IMR-90 (cell line): Measurements from ENCODE around the gene FOXC1. TPM values are rescaled to one million over a fixed set of nuclear protein-coding genes. Genes with fewer than 3 reads are reported as not detected.

ENCODE experiments used
- ATAC-seq: fragments of 200-7000 bp; cut with Tn5 transposase; 2 replicates; pipeline ENCODE4 v1.9.1; 2020; ENCODE audit warnings: low read depth, mild to moderate bottlenecking, moderate library complexity
- BruUV-seq: library from RNA; stranded (reverse); fragments of 400-500 nt; replicated peaks from 2 replicates; lab custom pipeline; 2021; lab: Mats Ljungman, UMichigan
- CTCF ChIA-PET: fragments of 300-600 bp; formaldehyde crosslinking; extraction: SDS; loops from one replicate; lab custom pipeline; 2021; ENCODE audit warnings: antibody characterized with exemption; lab: Yijun Ruan, JAX
- POLR2A ChIA-PET: fragments of 300-600 bp; sonication (Branson Sonifier 250); formaldehyde crosslinking; loops from one replicate; lab custom pipeline; 2022; ENCODE audit warnings: antibody characterized with exemption; ENCODE audit not compliant: unreplicated experiment; lab: Charles Lee
- DNase-seq: peaks from one replicate; pipeline ENCODE4 v3.0.0; 2013
- H2AFZ ChIP-seq: replicated peaks from 2 replicates; pipeline ENCODE3; 2013; ENCODE audit warnings: low read length, mild to moderate bottlenecking; ENCODE audit not compliant: poor library complexity
- H2AK5ac ChIP-seq: 2 replicates; pipeline ENCODE4 v1.6.1; 2013; ENCODE audit warnings: low read depth, low read length, inconsistent platforms
- H2AK9ac ChIP-seq: replicated peaks from 2 replicates; pipeline ENCODE3; 2013; ENCODE audit warnings: mild to moderate bottlenecking, low read depth, low read length, moderate library complexity; ENCODE audit not compliant: poor library complexity
- H2BK120ac ChIP-seq: 2 replicates; pipeline ENCODE4 v1.6.1; 2013; ENCODE audit warnings: low read depth, low read length, inconsistent platforms
- H2BK15ac ChIP-seq: 3 replicates; pipeline ENCODE4 v1.6.1; 2013; ENCODE audit warnings: low read depth, low read length, inconsistent platforms
- H2BK20ac ChIP-seq: 2 replicates; pipeline ENCODE4 v1.6.1; 2013; ENCODE audit warnings: low read depth, mild to moderate bottlenecking, inconsistent platforms, low read length, moderate library complexity
- H2BK5ac ChIP-seq: 2 replicates; pipeline ENCODE4 v1.6.1; 2013; ENCODE audit warnings: mild to moderate bottlenecking, low read depth, low read length, inconsistent platforms; ENCODE audit not compliant: poor library complexity, severe bottlenecking
- H3K14ac ChIP-seq: replicated peaks from 2 replicates; pipeline ENCODE4 v1.6.1; 2013; ENCODE audit warnings: low read depth, low read length, inconsistent platforms
- H3K18ac ChIP-seq: 2 replicates; pipeline ENCODE4 v1.6.1; 2013; ENCODE audit warnings: low read depth, low read length, control low read depth
- H3K23ac ChIP-seq: 2 replicates; pipeline ENCODE4 v1.6.1; 2013; ENCODE audit warnings: low read depth, low read length, inconsistent platforms
- H3K27ac ChIP-seq: 2 replicates; pipeline ENCODE4 v1.5.1; 2013; ENCODE audit warnings: mild to moderate bottlenecking, control low read depth, low read length; ENCODE audit not compliant: insufficient read depth
- H3K27me3 ChIP-seq: 2 replicates; pipeline ENCODE4 v1.6.1; 2013; ENCODE audit warnings: low read length; ENCODE audit not compliant: control insufficient read depth, insufficient read depth
- H3K36me3 ChIP-seq: 2 replicates; pipeline ENCODE4 v1.6.1; 2013; ENCODE audit warnings: low read length, mixed read lengths; ENCODE audit not compliant: control insufficient read depth, insufficient read depth
- H3K4ac ChIP-seq: 2 replicates; pipeline ENCODE4 v1.6.1; 2013; ENCODE audit warnings: low read depth, low read length, inconsistent platforms
- H3K4me1 ChIP-seq: 2 replicates; pipeline ENCODE4 v1.6.1; 2013; ENCODE audit warnings: low read length, mixed read lengths; ENCODE audit not compliant: control insufficient read depth, insufficient read depth
- H3K4me2 ChIP-seq: 2 replicates; pipeline ENCODE4 v1.6.1; 2013; ENCODE audit warnings: low read depth, mild to moderate bottlenecking, control low read depth, low read length, moderate library complexity
- H3K4me3 ChIP-seq: 2 replicates; pipeline ENCODE4 v1.5.1; 2013; ENCODE audit warnings: low read depth, mild to moderate bottlenecking, control low read depth, low read length, moderate library complexity; ENCODE audit not compliant: insufficient read depth
- H3K56ac ChIP-seq: 2 replicates; pipeline ENCODE4 v1.6.1; 2013; ENCODE audit warnings: low read length, inconsistent platforms; ENCODE audit not compliant: insufficient read depth; ENCODE audit errors: extremely low read depth
- H3K79me1 ChIP-seq, 2 experiments: 2 replicates each; pipeline ENCODE4 v1.6.1; 2013; ENCODE audit warnings: low read length in 2 of 2, inconsistent platforms in 1 of 2, low read depth in 1 of 2
- H3K9ac ChIP-seq: 2 replicates; pipeline ENCODE4 v1.6.1; 2013; ENCODE audit warnings: low read depth, low read length, control low read depth
- H3K9me1 ChIP-seq: 2 replicates; pipeline ENCODE4 v1.6.1; 2013; ENCODE audit warnings: low read length, inconsistent platforms; ENCODE audit not compliant: insufficient read depth
- H3K9me3 ChIP-seq: 2 replicates; pipeline ENCODE4 v1.6.1; 2013; ENCODE audit warnings: low read length; ENCODE audit not compliant: control insufficient read depth, insufficient read depth
- H4K20me1 ChIP-seq: 2 replicates; pipeline ENCODE4 v1.6.1; 2013; ENCODE audit warnings: low read length, inconsistent platforms; ENCODE audit not compliant: insufficient read depth
- H4K5ac ChIP-seq: 2 replicates; pipeline ENCODE4 v1.6.1; 2013; ENCODE audit warnings: mild to moderate bottlenecking, low read depth, low read length, control low read depth
- H4K8ac ChIP-seq, 2 experiments: 2 replicates each; pipeline ENCODE4 v1.6.1; 2013; ENCODE audit warnings: low read depth in 2 of 2, low read length in 2 of 2, control low read depth in 1 of 2, inconsistent platforms in 1 of 2
- H4K91ac ChIP-seq: 2 replicates; pipeline ENCODE4 v1.6.1; 2013; ENCODE audit warnings: low read depth, low read length, inconsistent platforms; ENCODE audit not compliant: insufficient read depth
- BHLHE40 ChIP-seq: fragments of 150-350 bp; IDR thresholded peaks from 2 replicates; pipeline ENCODE4 v1.6.1; 2016; ENCODE audit warnings: mild to moderate bottlenecking, low read depth, low read length
- CHD1 ChIP-seq: IDR thresholded peaks from 2 replicates; pipeline ENCODE4 v1.6.1; 2012; ENCODE audit warnings: low read depth, low read length, improper control_type of control experiment
- ELK1 ChIP-seq: fragments of 150-350 bp; IDR thresholded peaks from 2 replicates; pipeline ENCODE4 v1.6.1; 2016; ENCODE audit warnings: low read depth, mild to moderate bottlenecking, low read length, moderate library complexity, borderline replicate concordance
- FOS ChIP-seq: fragments of 150-350 bp; IDR thresholded peaks from 2 replicates; pipeline ENCODE4 v1.6.1; 2016; ENCODE audit warnings: low read depth, low read length
- MAFK ChIP-seq: IDR thresholded peaks from 2 replicates; pipeline ENCODE4 v1.6.1; 2012; ENCODE audit warnings: low read depth, low read length, improper control_type of control experiment
- MAZ ChIP-seq: IDR thresholded peaks from 2 replicates; pipeline ENCODE4 v1.6.1; 2012; ENCODE audit warnings: low read depth, mild to moderate bottlenecking, low read length, improper control_type of control experiment, moderate library complexity, borderline replicate concordance
- RCOR1 ChIP-seq: IDR thresholded peaks from 2 replicates; pipeline ENCODE4 v1.6.1; 2012; ENCODE audit warnings: mild to moderate bottlenecking, low read length, improper control_type of control experiment; ENCODE audit not compliant: insufficient replicate concordance
- RFX5 ChIP-seq: IDR thresholded peaks from 2 replicates; pipeline ENCODE4 v1.8.0; 2012; ENCODE audit warnings: low read depth, mild to moderate bottlenecking, low read length, moderate library complexity
- SMC3 ChIP-seq: fragments of 150-350 bp; IDR thresholded peaks from 2 replicates; pipeline ENCODE4 v1.6.1; 2016; ENCODE audit warnings: low read depth, mild to moderate bottlenecking, antibody characterized with exemption, low read length, moderate library complexity
- WGBS, 2 experiments: methylation state at CpG; one replicate each; pipeline versions ENCODE4 v1.1.5 to v1.1.7; 2013; ENCODE audit warnings: missing lambda C conversion rate in 2 of 2; ENCODE audit not compliant: insufficient read length in 1 of 2; ENCODE audit errors: extremely low coverage in 2 of 2; 5-methylcytosine and 5-hydroxymethylcytosine counted together
- dilution Hi-C: fragments of 300-500 bp; cut with HindIII; formaldehyde crosslinking; loops from one replicate; pipeline ENCODE4 v1.14.3; 2018; ENCODE audit warnings: low sequenced_read_pairs; ENCODE audit not compliant: unreplicated experiment
- in situ Hi-C: fragments of 300-500 bp; cut with MboI; formaldehyde crosslinking; loops from 3 replicates; pipeline ENCODE4 v1.14.3; 2019; ENCODE audit warnings: low sequenced_read_pairs, inconsistent platforms, mixed read lengths
- intact Hi-C: fragments of 100-400 bp; cut with micrococcal nuclease; formaldehyde crosslinking; loops from 2 replicates; pipeline ENCODE4 v1.10.0; 2022
- polyA plus RNA-seq, 3 experiments: library from polyadenylated mRNA; depleted of rRNA; stranded (reverse); fragments of >200 nt; gene quantifications; 2 replicates each; pipeline ENCODE4 v1.2.3, GENCODE V29; 2012; ENCODE audit warnings: low replicate concordance in 1 of 3
- total RNA-seq: library from RNA; depleted of rRNA; stranded (reverse); fragments of >200 nt; gene quantifications from 2 replicates; pipeline ENCODE4 v1.2.3, GENCODE V29; 2012

The FOXC1 gene
- total and polyA plus RNA-seq, 2 of the 4 experiments (the other 2 are of a cell fraction) = 1.3 to 4.0 TPM

- no peak overlapping the region; the same call in 1 of the 2 replicates for H2AK5ac ChIP-seq
- H3K79me1 ChIP-seq = no peaks in the 10 kb centered on the region
- no peak overlapping the region for H4K91ac ChIP-seq
- no peaks in the 10 kb centered on the region for H3K9me1 ChIP-seq
- no peaks in the 10 kb centered on the region for H3K9me3 ChIP-seq
- no peak overlapping the region for H2AFZ ChIP-seq
- H2BK20ac ChIP-seq = no peak overlapping the region
- H3K56ac ChIP-seq = no peak overlapping the region
- in situ Hi-C loops (loop anchor here (10.0 kb wide), 2 partner anchors 506 to 1156 kb away; partner anchors contain the start of gene MYLK4), intact Hi-C loops (loop anchor here (5.0 kb wide), 1 partner anchor 1388 kb away; no protein-coding TSS in a partner anchor), dilution Hi-C loops (no loop called here)
- H3K9ac ChIP-seq = no peak overlapping the region
- CTCF ChIA-PET = no interaction called here
- ATAC-seq (no peak), DNase-seq (no peak)
- BruUV-seq = no TSS peak
- H3K23ac ChIP-seq = no peak overlapping the region
- WGBS, 2 experiments = 99% methylated on average over 15 of the region's 24 CpGs; no CpG with 5 or more reads in 1 of the 2 experiments
- H3K4me3 ChIP-seq = no peak overlapping the region
- H3K4me1 ChIP-seq = peaks cover 11% of the 10 kb centered on the region
- H2AK9ac ChIP-seq = no peak overlapping the region
- H2BK120ac ChIP-seq = no peak overlapping the region
- no peak overlapping the region for H3K14ac ChIP-seq
- H3K27ac ChIP-seq = no peak overlapping the region
- no peak overlapping the region for H4K8ac ChIP-seq
- no peak overlapping the region for H3K4me2 ChIP-seq
- peaks cover 11% of the 10 kb centered on the region for H3K27me3 ChIP-seq
- no peak overlapping the region for H2BK15ac ChIP-seq
- no peak overlapping the region for H2BK5ac ChIP-seq
- H3K4ac ChIP-seq = no peak overlapping the region
- H4K20me1 ChIP-seq = no peaks in the 10 kb centered on the region
- H3K18ac ChIP-seq = no peak overlapping the region
- H3K36me3 ChIP-seq = no peaks in the 10 kb centered on the region
- TF ChIP-seq FOS (no peak), RFX5 (no peak), BHLHE40 (no peak), ELK1 (no peak), RCOR1 (no peak), SMC3 (no peak), MAZ (no peak), MAFK (no peak), CHD1 (no peak)
- H4K5ac ChIP-seq = no peak overlapping the region
- POLR2A ChIA-PET = interaction anchor here (0.5 kb wide), 1 partner anchor 840 kb away, joined by 3 read pairs; no protein-coding TSS in a partner anchor
Observed at GRCh38 chr6:1598886-1599285, 10.8 kb upstream of the FOXC1 start.
